Measurements from ENCODE around the gene NIN. TPM values are rescaled to one million over a fixed set of nuclear protein-coding genes. Genes with fewer than 3 reads are reported as not detected.

NIN gene
- total RNA-seq, 2 donors from 2014 or later: 62.2 to 71.6 TPM

GRCh38 chr14:50790589-50790988 lies 40.4 kb downstream of the NIN start:
- no peaks in the 10 kb centered on the region for H3K9me3 ChIP-seq (ENCODE audit: control insufficient read depth, low read length, poor library complexity, severe bottlenecking)
- ATAC-seq: no peak
- H3K27ac Mint-ChIP-seq: no peak overlapping the region
- no peaks in the 10 kb centered on the region for H3K27me3 Mint-ChIP-seq
- DNase-seq: no peak
- peaks cover 37% of the 10 kb centered on the region for H3K4me1 Mint-ChIP-seq
- no peaks in the 10 kb centered on the region for H3K36me3 Mint-ChIP-seq (ENCODE audit: low read depth)
- no peak overlapping the region for H3K4me3 Mint-ChIP-seq

GRCh38 chr14:50786751-50787464 lies 44.1 kb downstream of the NIN start:
- no peaks in the 10 kb centered on the region for H3K9me3 ChIP-seq (ENCODE audit: control insufficient read depth, low read length, poor library complexity, severe bottlenecking)
- peak overlapping the region; percentile 91 for H3K27ac Mint-ChIP-seq
- no peak for ATAC-seq
- peaks cover 37% of the 10 kb centered on the region for H3K4me1 Mint-ChIP-seq
- no peak for DNase-seq
- H3K36me3 Mint-ChIP-seq (ENCODE audit: low read depth): no peaks in the 10 kb centered on the region
- H3K27me3 Mint-ChIP-seq: no peaks in the 10 kb centered on the region
- H3K4me3 Mint-ChIP-seq: no peak overlapping the region

- ATAC-seq (peak; percentile 65), DNase-seq (no peak)
- H3K4me1 Mint-ChIP-seq: peaks cover 33% of the 10 kb centered on the region
- H3K27me3 Mint-ChIP-seq: no peaks in the 10 kb centered on the region
- H3K36me3 Mint-ChIP-seq (ENCODE audit: low read depth): no peaks in the 10 kb centered on the region
- no peaks in the 10 kb centered on the region for H3K9me3 ChIP-seq (ENCODE audit: control insufficient read depth, low read length, poor library complexity, severe bottlenecking)
- H3K4me3 Mint-ChIP-seq: peak overlapping the region; percentile 45
- peak overlapping the region; percentile 91 for H3K27ac Mint-ChIP-seq
Measured at GRCh38 chr14:50785457-50786063, 45.4 kb downstream of the NIN start.

- DNase-seq (no peak), ATAC-seq (peak; percentile 42)
- Mint-ChIP-seq H3K4me1 (peaks cover 33% of the 10 kb centered on the region), H3K27me3 (no peaks in the 10 kb centered on the region), H3K4me3 (peak overlapping the region; percentile 45), H3K36me3 (ENCODE audit: low read depth) (no peaks in the 10 kb centered on the region), H3K27ac (peak overlapping the region; percentile 91)
- H3K9me3 ChIP-seq (ENCODE audit: control insufficient read depth, low read length, poor library complexity, severe bottlenecking): no peaks in the 10 kb centered on the region
Measured at GRCh38 chr14:50784683-50785456, 46.1 kb downstream of the NIN start.

- peaks cover 41% of the 10 kb centered on the region for H3K4me1 Mint-ChIP-seq
- peaks cover 3% of the 10 kb centered on the region for H3K36me3 Mint-ChIP-seq (ENCODE audit: low read depth)
- peak overlapping the region; percentile 91 for H3K27ac Mint-ChIP-seq
- H3K4me3 Mint-ChIP-seq: no peak overlapping the region
- DNase-seq (no peak), ATAC-seq (no peak)
- no peaks in the 10 kb centered on the region for H3K27me3 Mint-ChIP-seq
- H3K9me3 ChIP-seq (ENCODE audit: control insufficient read depth, low read length, poor library complexity, severe bottlenecking): no peaks in the 10 kb centered on the region
Measured at GRCh38 chr14:50783563-50783962, 47.4 kb downstream of the NIN start.

- Mint-ChIP-seq H3K27me3 (no peaks in the 10 kb centered on the region), H3K4me3 (no peak overlapping the region), H3K36me3 (ENCODE audit: low read depth) (peaks cover 6% of the 10 kb centered on the region), H3K4me1 (peaks cover 26% of the 10 kb centered on the region), H3K27ac (peak overlapping the region; percentile 65)
- H3K9me3 ChIP-seq (ENCODE audit: control insufficient read depth, low read length, poor library complexity, severe bottlenecking): no peaks in the 10 kb centered on the region
- ATAC-seq (no peak), DNase-seq (no peak)
Measured at GRCh38 chr14:50780393-50780792, 50.6 kb downstream of the NIN start.

GRCh38 chr14:50778721-50779483 lies 52.1 kb downstream of the NIN start:
- Mint-ChIP-seq H3K27me3 (no peaks in the 10 kb centered on the region), H3K4me1 (peaks cover 22% of the 10 kb centered on the region), H3K4me3 (peak overlapping the region; percentile 55), H3K27ac (peak overlapping the region; percentile 91), H3K36me3 (ENCODE audit: low read depth) (peaks cover 8% of the 10 kb centered on the region)
- ATAC-seq (no peak), DNase-seq (no peak)
- no peaks in the 10 kb centered on the region for H3K9me3 ChIP-seq (ENCODE audit: control insufficient read depth, low read length, poor library complexity, severe bottlenecking)

- Mint-ChIP-seq H3K4me3 (no peak overlapping the region), H3K4me1 (peaks cover 14% of the 10 kb centered on the region), H3K27me3 (no peaks in the 10 kb centered on the region), H3K36me3 (ENCODE audit: low read depth) (peaks cover 8% of the 10 kb centered on the region), H3K27ac (peak overlapping the region; percentile 19)
- H3K9me3 ChIP-seq (ENCODE audit: control insufficient read depth, low read length, poor library complexity, severe bottlenecking): no peaks in the 10 kb centered on the region
- DNase-seq (no peak), ATAC-seq (no peak)
Measured at GRCh38 chr14:50776522-50776921, 54.4 kb downstream of the NIN start.

GRCh38 chr14:50775357-50775756 lies 55.6 kb downstream of the NIN start:
- Mint-ChIP-seq H3K36me3 (ENCODE audit: low read depth) (peaks cover 9% of the 10 kb centered on the region), H3K4me1 (peaks cover 14% of the 10 kb centered on the region), H3K4me3 (no peak overlapping the region), H3K27ac (no peak overlapping the region), H3K27me3 (no peaks in the 10 kb centered on the region)
- no peaks in the 10 kb centered on the region for H3K9me3 ChIP-seq (ENCODE audit: control insufficient read depth, low read length, poor library complexity, severe bottlenecking)
- ATAC-seq (no peak), DNase-seq (no peak)

- Mint-ChIP-seq H3K36me3 (ENCODE audit: low read depth) (peaks cover 11% of the 10 kb centered on the region), H3K27ac (no peak overlapping the region), H3K4me1 (peaks cover 14% of the 10 kb centered on the region), H3K4me3 (no peak overlapping the region), H3K27me3 (no peaks in the 10 kb centered on the region)
- no peaks in the 10 kb centered on the region for H3K9me3 ChIP-seq (ENCODE audit: control insufficient read depth, low read length, poor library complexity, severe bottlenecking)
- no peak for ATAC-seq
- DNase-seq: no peak
Measured at GRCh38 chr14:50774542-50775267, 56.3 kb downstream of the NIN start.

GRCh38 chr14:50773632-50774541 lies 57.1 kb downstream of the NIN start:
- Mint-ChIP-seq H3K36me3 (ENCODE audit: low read depth) (peaks cover 11% of the 10 kb centered on the region), H3K4me1 (peaks cover 9% of the 10 kb centered on the region), H3K27me3 (no peaks in the 10 kb centered on the region), H3K4me3 (no peak overlapping the region), H3K27ac (no peak overlapping the region)
- H3K9me3 ChIP-seq (ENCODE audit: control insufficient read depth, low read length, poor library complexity, severe bottlenecking): no peaks in the 10 kb centered on the region
- ATAC-seq: peak; percentile 62
- DNase-seq: no peak

GRCh38 chr14:50772412-50772811 lies 58.5 kb downstream of the NIN start:
- H3K4me1 Mint-ChIP-seq: peaks cover 7% of the 10 kb centered on the region
- no peak overlapping the region for H3K4me3 Mint-ChIP-seq
- H3K9me3 ChIP-seq (ENCODE audit: control insufficient read depth, low read length, poor library complexity, severe bottlenecking): no peaks in the 10 kb centered on the region
- DNase-seq (no peak), ATAC-seq (no peak)
- no peaks in the 10 kb centered on the region for H3K27me3 Mint-ChIP-seq
- no peak overlapping the region for H3K27ac Mint-ChIP-seq
- H3K36me3 Mint-ChIP-seq (ENCODE audit: low read depth): peaks cover 15% of the 10 kb centered on the region

All from T-helper 17 cell (primary cell).